ENCODE data around the gene RPN1.
"Not testable (repeated sequence)": the region's sequence is repeated elsewhere in the genome, so short reads cannot be mapped to it uniquely, and the experiment has no call there.

RPN1 gene

DNA sequence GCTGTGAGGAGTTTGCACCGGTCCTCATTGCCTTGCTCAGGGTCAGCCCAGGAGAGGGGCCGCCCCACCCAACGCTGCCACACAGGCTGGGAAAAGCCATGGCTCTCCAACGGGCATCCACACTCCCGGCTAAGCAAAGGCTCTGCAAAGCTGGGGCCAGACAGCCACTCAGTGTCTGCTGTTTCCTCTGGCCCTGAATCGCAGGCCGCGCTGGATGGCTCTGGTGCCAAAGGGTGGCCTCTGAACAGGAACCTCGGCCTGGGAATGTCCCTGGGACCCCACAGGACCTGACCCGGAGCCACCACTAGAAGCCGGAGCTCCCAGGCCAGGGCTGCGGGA lies 42.9 kb downstream of the RPN1 start:
- no peak for DNase-seq

GRCh38 chr3:128606094-128606493 lies 44.5 kb downstream of the RPN1 start:
- no peak for DNase-seq

DNA sequence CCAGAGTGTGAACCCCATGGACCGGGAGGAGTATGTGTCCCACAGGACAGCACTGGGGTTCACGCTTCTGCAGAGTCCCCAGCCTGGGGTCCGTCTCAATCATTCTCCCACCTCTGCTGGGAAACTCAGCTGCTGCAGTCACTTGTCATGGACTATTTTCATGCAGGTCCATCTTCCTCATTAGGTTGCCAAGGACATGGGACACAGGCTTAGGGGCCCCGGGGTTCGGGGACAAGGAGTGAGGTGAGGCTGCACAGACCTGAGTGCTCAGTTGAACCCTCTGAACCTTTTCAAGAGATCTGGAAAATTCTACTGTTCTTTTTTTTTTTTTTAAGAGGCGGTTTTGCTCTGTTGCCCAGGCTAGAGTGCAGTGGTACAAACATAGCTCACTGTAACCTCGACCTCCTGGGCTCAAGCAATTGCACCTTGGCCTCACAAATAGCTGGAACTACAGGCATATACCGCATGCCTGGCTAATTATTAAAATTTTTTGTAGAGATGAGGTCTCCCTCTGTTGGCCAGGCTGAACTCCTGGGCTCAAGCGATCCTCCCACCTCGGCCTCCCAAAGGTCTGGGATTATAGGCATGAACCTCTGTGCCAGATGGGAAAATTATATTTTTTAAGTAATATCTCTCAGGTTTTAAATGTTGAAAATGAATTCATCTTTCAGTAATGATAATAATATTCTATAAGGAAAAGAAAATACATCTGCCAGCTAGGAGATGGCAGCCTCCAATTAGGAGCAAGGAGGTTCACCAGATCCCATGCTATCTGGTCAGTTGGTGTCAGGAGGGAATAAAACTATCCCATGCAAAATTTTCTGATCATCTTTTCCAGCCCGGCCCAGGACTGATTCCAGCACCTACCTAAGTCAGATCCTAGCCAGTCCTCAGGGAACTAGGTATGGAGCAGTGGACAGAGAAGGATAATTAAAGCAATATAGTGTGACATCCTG lies 45.2 kb downstream of the RPN1 start:
- no peak for DNase-seq

GRCh38 chr3:128603811-128604775 lies 46.5 kb downstream of the RPN1 start:
- no peak for DNase-seq

GRCh38 chr3:128603313-128603712 lies 47.3 kb downstream of the RPN1 start:
- no peak for DNase-seq

- DNase-seq, result no peak
Observed at GRCh38 chr3:128598884-128599664, 51.5 kb downstream of the RPN1 start.

- no peak for DNase-seq
Observed at GRCh38 chr3:128597900-128598299, 52.7 kb downstream of the RPN1 start.

DNA sequence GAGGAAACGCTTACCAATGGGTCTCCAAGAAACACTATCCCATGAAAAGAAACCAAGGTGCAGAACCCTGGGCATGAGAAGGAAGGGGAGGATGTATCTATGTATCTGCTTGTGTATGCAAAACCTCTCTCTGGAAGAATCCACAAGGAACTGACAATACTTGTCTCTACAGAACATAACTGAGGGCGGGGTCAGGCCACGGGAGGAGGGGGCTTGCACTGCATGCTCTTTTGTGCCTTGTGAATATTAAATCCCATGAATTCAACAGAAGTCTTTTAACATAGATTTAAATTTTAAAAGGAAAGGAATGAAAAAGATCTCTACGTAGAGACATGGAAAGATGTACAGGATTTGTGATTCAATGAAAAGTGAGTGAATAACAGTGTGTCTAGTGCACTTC lies 57.8 kb downstream of the RPN1 start:
- no peak for DNase-seq

- no peak for DNase-seq
Observed at GRCh38 chr3:128591738-128592426, 58.7 kb downstream of the RPN1 start.

- no peak for DNase-seq
Observed at GRCh38 chr3:128590948-128591347, 59.7 kb downstream of the RPN1 start.

GRCh38 chr3:128589985-128590384 lies 60.6 kb downstream of the RPN1 start:
- not testable (repeated sequence) for DNase-seq

DNA sequence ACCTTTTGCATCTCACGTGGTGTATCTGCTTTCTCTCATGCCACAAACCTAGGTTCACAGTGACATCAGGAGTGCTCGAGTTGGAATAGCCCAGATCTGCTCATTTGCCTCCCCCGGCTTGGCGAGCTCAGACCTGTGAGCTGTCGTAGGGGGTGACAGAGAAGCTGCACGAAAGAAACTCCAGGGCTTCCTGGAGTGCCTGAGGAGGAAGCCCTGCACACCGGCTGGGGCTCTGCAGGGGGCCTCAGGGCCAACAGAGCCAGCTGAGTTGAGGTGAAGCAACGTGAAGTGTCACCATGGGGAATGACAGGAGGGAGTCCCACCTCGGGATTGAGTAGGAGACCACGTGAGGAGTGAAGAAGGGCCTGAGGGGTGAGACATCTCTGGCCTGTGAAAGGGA lies 62.5 kb downstream of the RPN1 start:
- no peak for DNase-seq

GRCh38 chr3:128587391-128587790 lies 63.2 kb downstream of the RPN1 start:
- DNase-seq, result no peak

DNA sequence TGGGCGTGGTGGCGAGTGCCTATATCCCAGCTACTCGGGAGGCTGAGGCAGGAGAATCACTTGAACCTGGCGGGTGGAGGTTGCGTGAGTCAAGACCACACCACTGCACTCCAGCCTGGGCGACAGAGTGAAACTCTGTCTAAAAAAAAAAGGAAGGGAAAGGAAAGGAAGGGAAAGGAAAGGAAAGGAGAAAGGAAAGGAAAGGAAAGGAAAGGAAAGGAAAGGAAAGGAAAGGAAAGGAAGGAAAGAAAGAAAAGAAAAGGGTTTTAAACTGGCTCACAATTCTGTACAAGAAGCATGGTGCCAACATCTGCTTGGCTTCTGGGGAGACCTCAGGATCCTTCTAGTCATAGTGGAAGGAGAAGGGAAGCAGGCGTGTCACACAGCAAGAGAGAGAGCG lies 63.7 kb downstream of the RPN1 start:
- not testable (repeated sequence) for DNase-seq

GRCh38 chr3:128586391-128586790 lies 64.2 kb downstream of the RPN1 start:
- DNase-seq, result not testable (repeated sequence)

DNA sequence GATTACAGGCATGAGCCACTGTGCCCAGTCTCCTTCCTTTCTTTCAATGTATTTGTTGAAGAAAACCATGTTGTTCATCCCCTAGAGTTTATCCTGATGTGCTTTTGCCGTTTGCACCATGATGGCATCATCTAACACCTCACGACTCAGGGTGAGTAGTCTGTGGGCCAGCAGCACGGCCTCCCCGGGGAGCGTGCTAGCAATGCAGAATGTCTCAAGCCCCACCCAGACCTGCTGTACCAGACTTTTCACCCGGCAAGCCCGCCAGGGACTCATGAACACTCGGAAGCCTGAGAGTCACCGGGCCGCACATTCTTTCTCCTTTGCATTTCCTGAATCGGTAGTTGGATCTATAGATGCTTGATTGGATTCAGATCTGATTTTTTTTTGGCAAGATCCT lies 64.6 kb downstream of the RPN1 start:
- no peak for DNase-seq

- DNase-seq, result no peak
Observed at GRCh38 chr3:128585189-128585588, 65.4 kb downstream of the RPN1 start.

- DNase-seq, result peak; percentile 14
Observed at GRCh38 chr3:128584412-128585020, 66.1 kb downstream of the RPN1 start.

DNA sequence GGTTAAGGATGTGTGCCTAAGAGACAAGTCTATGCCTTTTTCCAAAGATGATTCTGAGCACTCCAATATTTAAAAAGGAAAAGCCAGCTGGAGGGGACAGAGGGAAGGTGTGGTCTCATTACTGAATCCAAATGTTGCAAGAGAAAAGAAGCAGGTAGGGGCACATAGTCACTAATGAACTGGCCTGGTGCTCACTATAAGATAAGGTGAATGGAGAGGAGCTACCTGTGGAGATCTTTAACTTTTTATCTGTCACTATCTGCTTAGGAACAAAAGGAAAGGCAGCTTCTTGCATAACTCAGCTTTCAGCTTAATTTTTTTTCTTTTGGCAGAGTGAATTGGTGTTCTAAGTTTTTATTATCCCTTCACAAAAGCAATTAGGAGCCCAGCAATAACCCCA lies 69.1 kb downstream of the RPN1 start:
- no peak for DNase-seq

DNA sequence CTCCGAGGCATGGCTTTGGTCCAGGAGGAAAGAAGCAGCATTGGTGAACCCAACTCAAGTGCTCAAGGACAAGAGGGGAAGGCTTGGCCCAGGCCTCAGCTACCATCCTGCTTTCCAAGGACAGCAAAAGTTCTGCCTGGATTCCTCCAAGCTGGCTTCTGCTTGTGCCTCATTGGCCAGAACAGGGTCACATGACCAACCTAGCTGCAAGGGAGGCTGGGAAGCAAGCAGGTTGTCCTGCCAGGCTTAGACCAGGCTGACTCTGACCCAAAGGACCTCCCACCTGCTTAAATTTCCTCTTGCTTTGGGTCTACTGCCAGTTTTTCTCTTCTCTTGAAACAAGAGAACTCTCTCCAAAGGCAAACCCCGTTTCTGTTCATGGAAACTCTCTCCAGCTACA lies 70.7 kb downstream of the RPN1 start:
- no peak for DNase-seq

- no peak for DNase-seq
Observed at GRCh38 chr3:128578346-128578745, 72.3 kb downstream of the RPN1 start.

GRCh38 chr3:128577711-128578110 lies 72.9 kb downstream of the RPN1 start:
- DNase-seq, result no peak
